CD14-positive monocyte (primary cell): Measurements from ENCODE around the gene ETFB. TPM values are rescaled to one million over a fixed set of nuclear protein-coding genes. Genes with fewer than 3 reads are reported as not detected.

ENCODE experiments used
- DNase-seq, 3 donors: peaks; one replicate each; pipeline ENCODE4 v3.0.0-alpha.2; 2011 to 2022
- H2AFZ ChIP-seq: 2 replicates; pipeline ENCODE4 v1.6.0; 2012; ENCODE audit warnings: mild to moderate bottlenecking, low read depth, low read length, inconsistent platforms; ENCODE audit not compliant: insufficient read depth, poor library complexity, severe bottlenecking
- H3K27ac ChIP-seq, 2 donors: 1 replicate in 1 of 2; 2 replicates in 1 of 2; pipeline ENCODE4 v1.5.1; 2012 to 2013; ENCODE audit warnings: low read length in 2 of 2, control low read depth in 1 of 2, inconsistent platforms in 1 of 2, low read depth in 1 of 2, mild to moderate bottlenecking in 1 of 2
- H3K27me3 ChIP-seq, 2 donors: one replicate each; pipeline versions ENCODE4 v1.6.0 to v1.6.1; 2011 to 2013; ENCODE audit warnings: low read length in 2 of 2; ENCODE audit not compliant: control insufficient read depth in 2 of 2, insufficient read depth in 2 of 2
- H3K36me3 ChIP-seq, 2 donors: replicated peaks in 1 of 2; 1 replicate in 1 of 2; 2 replicates in 1 of 2; pipeline versions ENCODE4 v1.5.1 to v1.6.1; 2012 to 2013; ENCODE audit warnings: low read length in 2 of 2, control low read depth in 1 of 2, inconsistent platforms in 1 of 2, mild to moderate bottlenecking in 1 of 2; ENCODE audit not compliant: insufficient read depth in 2 of 2, control insufficient read depth in 1 of 2
- H3K4me1 ChIP-seq, 2 donors: 1 replicate in 1 of 2; 2 replicates in 1 of 2; pipeline versions ENCODE4 v1.5.1 to v1.6.1; 2012 to 2013; ENCODE audit warnings: low read length in 2 of 2, control low read depth in 1 of 2, inconsistent platforms in 1 of 2, mild to moderate bottlenecking in 1 of 2, moderate library complexity in 1 of 2; ENCODE audit not compliant: insufficient read depth in 2 of 2, control insufficient read depth in 1 of 2
- H3K4me2 ChIP-seq: replicated peaks from 2 replicates; pipeline ENCODE3; 2012; ENCODE audit warnings: low read length, moderate library complexity, mild to moderate bottlenecking; ENCODE audit not compliant: poor library complexity, severe bottlenecking; ENCODE audit errors: extremely low read depth
- H3K4me3 ChIP-seq, 3 experiments: fragments of 200-600 bp in 1 of 3; sonication (generic) in 1 of 3; replicated peaks in 1 of 3; 1 replicate in 2 of 3; 2 replicates in 1 of 3; pipeline ENCODE4 v1.5.1; 2011 to 2013; ENCODE audit warnings: low read length in 3 of 3, mild to moderate bottlenecking in 3 of 3, control low read depth in 2 of 3, low read depth in 2 of 3, inconsistent platforms in 1 of 3, moderate library complexity in 1 of 3
- H3K79me2 ChIP-seq: 2 replicates; pipeline ENCODE4 v1.6.0; 2012; ENCODE audit warnings: mild to moderate bottlenecking, control low read depth, inconsistent platforms, low read length, moderate library complexity; ENCODE audit not compliant: insufficient read depth
- H3K9ac ChIP-seq: 2 replicates; pipeline ENCODE4 v1.6.0; 2017; ENCODE audit warnings: low read length, mild to moderate bottlenecking; ENCODE audit not compliant: insufficient read depth, poor library complexity, severe bottlenecking
- H3K9me3 ChIP-seq, 2 donors: replicated peaks in 1 of 2; 1 replicate in 1 of 2; 2 replicates in 1 of 2; pipeline versions ENCODE4 v1.5.1 to v1.6.1; 2012 to 2013; ENCODE audit warnings: low read length in 2 of 2, control low read depth in 1 of 2; ENCODE audit not compliant: control insufficient read depth in 1 of 2, insufficient read depth in 1 of 2
- H4K20me1 ChIP-seq: 2 replicates; pipeline ENCODE4 v1.6.0; 2012; ENCODE audit warnings: mild to moderate bottlenecking, low read length, control low read depth, moderate library complexity; ENCODE audit not compliant: insufficient read depth
- H3K27ac Mint-ChIP-seq, 7 donors: one replicate each; pipeline ENCODE4 v1.8.0; 2020; ENCODE audit warnings: mild to moderate bottlenecking in 7 of 7, mixed read lengths in 7 of 7, moderate library complexity in 6 of 7, inconsistent platforms in 2 of 7
- H3K27me3 Mint-ChIP-seq, 3 donors: one replicate each; pipeline ENCODE4 v1.8.0; 2021 to 2022; ENCODE audit warnings: low read depth in 3 of 3, mild to moderate bottlenecking in 3 of 3, mixed read lengths in 3 of 3, moderate library complexity in 3 of 3, inconsistent platforms in 1 of 3
- H3K36me3 Mint-ChIP-seq, 2 donors: one replicate each; pipeline ENCODE4 v1.8.0; 2020; ENCODE audit warnings: mixed read lengths in 2 of 2, inconsistent platforms in 1 of 2, mild to moderate bottlenecking in 1 of 2
- H3K4me1 Mint-ChIP-seq: one replicate; pipeline ENCODE4 v1.8.0; 2020; ENCODE audit warnings: mild to moderate bottlenecking, mixed read lengths
- H3K4me3 Mint-ChIP-seq, 2 donors: one replicate each; pipeline ENCODE4 v1.8.0; 2020; ENCODE audit warnings: mild to moderate bottlenecking in 2 of 2, mixed read lengths in 2 of 2, moderate library complexity in 1 of 2
- H3K9me3 Mint-ChIP-seq, 7 donors: one replicate each; pipeline ENCODE4 v1.8.0; 2020 to 2022; ENCODE audit warnings: mixed read lengths in 7 of 7, mild to moderate bottlenecking in 6 of 7, moderate library complexity in 6 of 7, inconsistent platforms in 2 of 7
- CTCF ChIP-seq: fragments of 200-600 bp; IDR thresholded peaks from one replicate; pipeline ENCODE4 v1.8.0; 2022; ENCODE audit warnings: antibody characterized with exemption, mild to moderate bottlenecking
- WGBS: methylation state at CpG from one replicate; pipeline ENCODE4 v1.1.5; 2013; ENCODE audit warnings: missing lambda C conversion rate; ENCODE audit not compliant: insufficient coverage; 5-methylcytosine and 5-hydroxymethylcytosine counted together
- intact Hi-C, 2 donors: fragments of 100-400 bp; cut with micrococcal nuclease; formaldehyde crosslinking; loops; one replicate each; pipeline versions ENCODE4 v1.15.0 to v1.15.1; 2023
- polyA plus RNA-seq, 3 donors: library from polyadenylated mRNA; depleted of rRNA in 1 of 3; unstranded in 2 of 3; stranded (reverse) in 1 of 3; fragments of 300-500 nt in 2 of 3; fragments of >200 nt in 1 of 3; fragmentation: Illumina TruSeq in 2 of 3; gene quantifications; 1 replicate in 2 of 3; 2 replicates in 1 of 3; pipeline ENCODE4 v1.2.3, GENCODE V29; 2012 to 2021

ETFB gene
- polyA plus RNA-seq, 3 donors = 51.0 to 72.1 (median 63.0) TPM

- H3K27me3 ChIP-seq = no peaks in the 10 kb centered on the region
- H3K9me3 ChIP-seq = peaks cover 0 to 4% of the 10 kb centered on the region in 2 donors
- no peak overlapping the region for H3K27ac ChIP-seq
- DNase-seq = no peak
- no peak overlapping the region for H2AFZ ChIP-seq
- no peak overlapping the region for H3K9ac ChIP-seq
- Mint-ChIP-seq H3K9me3 (peaks cover 5 to 11% (median 7%) of the 10 kb centered on the region in 7 donors), H3K36me3 (no peaks in the 10 kb centered on the region), H3K4me3 (no peak overlapping the region), H3K4me1 (peaks cover 22% of the 10 kb centered on the region), H3K27me3 (peaks cover 11 to 24% (median 11%) of the 10 kb centered on the region in 3 donors), H3K27ac (no peak overlapping the region)
- peaks cover 18 to 20% of the 10 kb centered on the region in 2 donors for H3K4me1 ChIP-seq
- intact Hi-C loops = no loop called here
- H4K20me1 ChIP-seq = no peaks in the 10 kb centered on the region
- no peaks in the 10 kb centered on the region for H3K79me2 ChIP-seq
- no peak overlapping the region for H3K4me2 ChIP-seq
- no peaks in the 10 kb centered on the region for H3K36me3 ChIP-seq
- no peak for TF ChIP-seq CTCF
- WGBS = no CpG with 5 or more reads among the region's 1 CpG
- H3K4me3 ChIP-seq = no peak overlapping the region
These were observed 48.2 kb downstream of the ETFB start for GRCh38 chr19:51317968-51318367.

- intact Hi-C loops = no loop called here
- H3K27ac ChIP-seq = no peak overlapping the region
- no peaks in the 10 kb centered on the region for H3K36me3 ChIP-seq
- H3K36me3 Mint-ChIP-seq = no peaks in the 10 kb centered on the region
- no peak overlapping the region for H3K4me2 ChIP-seq
- H2AFZ ChIP-seq = no peak overlapping the region
- H3K27me3 ChIP-seq = peaks cover 0 to 2% of the 10 kb centered on the region in 2 donors
- H3K9ac ChIP-seq = no peak overlapping the region
- peaks cover 0 to 4% of the 10 kb centered on the region in 2 donors for H3K9me3 ChIP-seq
- H3K4me1 ChIP-seq = peaks cover 18 to 22% of the 10 kb centered on the region in 2 donors
- no peak for DNase-seq
- H3K27me3 Mint-ChIP-seq = peaks cover 8 to 21% (median 10%) of the 10 kb centered on the region in 3 donors
- H3K79me2 ChIP-seq = no peaks in the 10 kb centered on the region
- H3K4me3 ChIP-seq = no peak overlapping the region
- peaks cover 26% of the 10 kb centered on the region for H3K4me1 Mint-ChIP-seq
- no peak overlapping the region for H3K27ac Mint-ChIP-seq
- H3K9me3 Mint-ChIP-seq = peaks cover 5 to 11% (median 7%) of the 10 kb centered on the region in 7 donors
- no peak for TF ChIP-seq CTCF
- 100% methylated on average over 2 of the region's 3 CpGs for WGBS
- no peaks in the 10 kb centered on the region for H4K20me1 ChIP-seq
- H3K4me3 Mint-ChIP-seq = no peak overlapping the region
These were observed 48.8 kb downstream of the ETFB start for GRCh38 chr19:51317376-51317775.
